Stimulated activated CD8-positive, alpha-beta memory T cell treated with anti-CD3 and anti-CD28 coated beads, Interleukin-15, amount 100 ng/mL, for 4 hours (primary cell): Measurements from ENCODE around the gene CCDC106.

Experiments
- DNase-seq, 2 donors: peaks; one replicate each; pipeline ENCODE4 v3.0.0-alpha.2; 2020; ENCODE audit warnings: low read depth in 2 of 2

Gene CCDC106

GRCh38 chr19:55696301-55697068 is 48.5 kb downstream of the CCDC106 start:
- DNase-seq: no peak

DNA sequence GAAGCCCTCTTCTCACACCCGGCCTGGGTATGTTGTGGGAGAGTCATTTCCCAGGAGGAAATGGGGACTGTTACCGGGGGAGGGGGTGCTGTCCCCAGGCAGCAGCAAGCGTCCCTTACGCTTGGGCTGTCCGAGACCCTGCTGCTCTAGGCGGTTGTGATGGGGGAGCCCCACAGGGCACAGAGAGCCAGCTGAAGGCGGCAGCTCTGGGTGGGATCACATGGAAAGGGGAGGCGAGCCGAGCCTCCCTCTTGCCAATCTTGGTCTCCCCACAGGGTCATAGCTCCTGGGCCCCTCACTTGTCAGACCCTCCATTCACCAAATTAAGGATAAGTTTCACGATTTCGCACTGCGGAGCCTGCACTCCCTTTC is 49.0 kb downstream of the CCDC106 start:
- DNase-seq: no peak

DNA sequence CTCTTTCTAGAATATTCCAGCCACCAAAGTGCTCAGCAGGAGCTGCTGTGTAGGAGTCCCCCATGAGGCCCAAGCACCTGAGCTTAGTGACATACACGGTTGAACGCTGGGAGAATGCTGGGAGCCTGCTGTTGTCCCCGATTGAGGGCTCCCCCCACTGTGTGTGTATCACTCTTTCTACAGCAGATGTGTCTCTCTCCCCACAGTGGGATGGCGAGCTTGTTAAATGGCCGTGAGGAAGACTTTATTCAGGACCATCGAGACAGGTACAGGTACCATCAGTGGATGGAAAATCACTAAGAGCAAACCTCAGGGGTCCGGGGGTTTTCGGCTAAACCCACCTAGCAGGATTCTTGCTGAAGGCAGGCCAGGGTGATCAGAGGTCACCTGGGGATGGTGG is 49.7 kb downstream of the CCDC106 start:
- DNase-seq: no peak

GRCh38 chr19:55698256-55698655 is 50.2 kb downstream of the CCDC106 start:
- DNase-seq: no peak

DNA sequence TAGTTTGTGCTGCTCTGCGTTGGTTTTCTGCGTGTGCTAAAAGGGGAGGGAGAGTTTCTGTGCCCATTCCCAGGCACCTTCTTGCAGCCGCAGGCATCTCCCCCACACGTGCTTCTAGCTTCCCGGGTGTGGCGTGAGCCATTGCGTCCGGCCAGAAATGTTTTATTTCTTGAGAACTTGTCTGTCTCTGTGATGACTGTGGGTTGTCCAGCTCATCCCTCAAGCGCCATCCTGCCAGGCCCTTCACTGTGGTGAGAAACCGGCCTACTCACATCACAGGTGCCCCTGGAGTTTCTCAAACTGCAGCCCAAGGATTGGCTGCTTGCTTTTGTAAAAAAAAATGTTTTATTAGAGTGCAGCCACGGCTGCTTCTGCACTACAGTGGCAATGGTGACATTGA is 51.2 kb downstream of the CCDC106 start:
- DNase-seq: no peak

DNA sequence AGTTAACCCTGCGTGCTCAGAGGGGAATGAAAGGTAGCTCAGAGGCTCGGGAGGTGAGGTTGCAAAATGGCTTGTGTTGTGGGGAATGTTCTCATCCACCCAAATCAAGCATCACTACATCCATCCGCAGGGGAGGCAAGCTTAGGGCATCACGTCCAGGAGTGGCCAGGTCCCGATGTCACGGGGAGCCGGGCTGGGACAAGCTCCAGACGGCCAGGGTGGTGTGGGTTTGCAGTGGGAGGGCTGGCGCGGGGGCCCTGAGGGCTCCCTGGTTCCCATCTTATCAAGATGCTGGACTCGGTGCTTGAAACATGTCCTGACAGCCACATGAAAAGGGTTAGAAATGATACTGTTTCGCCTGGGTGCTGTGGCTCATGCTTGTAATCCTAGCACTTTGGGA is 52.8 kb downstream of the CCDC106 start:
- no peak for DNase-seq

- DNase-seq: no peak
Observed at GRCh38 chr19:55702131-55702627, 54.2 kb downstream of the CCDC106 start.
